HG03196 (cell line): ENCODE measurements around the gene PCK2.

Experiments used
- ATAC-seq: cut with Tn5 transposase; IDR thresholded peaks from one replicate; pipeline ENCODE4 v1.9.1; 2021; ENCODE audit not compliant: unreplicated experiment

PCK2 gene

DNA sequence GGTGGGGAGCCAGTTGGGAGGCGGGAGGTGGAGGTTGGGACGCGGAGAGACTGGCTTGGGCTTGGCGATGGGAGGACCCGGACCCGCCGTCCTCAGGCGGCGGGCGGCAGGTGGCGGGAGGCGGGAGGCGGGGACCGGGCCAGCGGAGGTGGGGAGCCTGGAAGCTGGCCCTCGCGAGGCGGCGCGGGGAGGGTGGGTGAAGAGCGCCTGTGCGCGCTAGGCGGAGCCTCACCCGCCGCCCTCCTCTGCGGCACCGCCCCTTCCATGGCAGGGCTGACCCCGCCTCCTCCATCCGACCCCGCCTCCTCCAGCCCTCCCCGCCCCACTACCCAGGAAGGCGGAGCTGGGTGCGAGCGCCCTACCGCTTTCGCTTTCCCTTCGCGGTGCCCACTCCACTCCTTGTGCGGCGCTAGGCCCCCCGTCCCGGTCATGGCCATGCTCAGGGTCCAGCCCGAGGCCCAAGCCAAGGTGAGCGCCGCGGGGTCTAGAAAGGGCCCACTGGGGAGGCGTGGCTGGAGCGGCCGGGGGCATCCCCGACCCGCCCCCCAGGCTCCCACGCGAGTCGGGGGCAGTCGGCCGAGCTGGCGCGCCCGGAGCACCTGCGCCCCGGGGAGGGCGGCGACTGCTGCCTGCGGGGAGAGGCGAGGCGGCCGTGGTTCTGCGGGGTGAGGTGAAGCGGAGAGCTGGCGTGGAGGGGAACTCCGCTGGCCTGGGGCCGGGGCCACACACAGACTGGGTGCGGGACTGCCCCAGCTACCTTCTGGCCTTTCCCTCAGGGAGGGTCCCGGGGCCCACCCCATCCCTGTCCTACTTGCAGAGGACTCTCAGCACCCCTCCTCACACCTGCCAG is 41.9 kb downstream of the PCK2 start, which contains the start of gene PSME1:
TSS of gene PSME1 (plus strand) at position 361 of the 850 bp plus-strand sequence. CDS start at position 430, 69 bp downstream.
- peak; percentile 78 for ATAC-seq

DNA sequence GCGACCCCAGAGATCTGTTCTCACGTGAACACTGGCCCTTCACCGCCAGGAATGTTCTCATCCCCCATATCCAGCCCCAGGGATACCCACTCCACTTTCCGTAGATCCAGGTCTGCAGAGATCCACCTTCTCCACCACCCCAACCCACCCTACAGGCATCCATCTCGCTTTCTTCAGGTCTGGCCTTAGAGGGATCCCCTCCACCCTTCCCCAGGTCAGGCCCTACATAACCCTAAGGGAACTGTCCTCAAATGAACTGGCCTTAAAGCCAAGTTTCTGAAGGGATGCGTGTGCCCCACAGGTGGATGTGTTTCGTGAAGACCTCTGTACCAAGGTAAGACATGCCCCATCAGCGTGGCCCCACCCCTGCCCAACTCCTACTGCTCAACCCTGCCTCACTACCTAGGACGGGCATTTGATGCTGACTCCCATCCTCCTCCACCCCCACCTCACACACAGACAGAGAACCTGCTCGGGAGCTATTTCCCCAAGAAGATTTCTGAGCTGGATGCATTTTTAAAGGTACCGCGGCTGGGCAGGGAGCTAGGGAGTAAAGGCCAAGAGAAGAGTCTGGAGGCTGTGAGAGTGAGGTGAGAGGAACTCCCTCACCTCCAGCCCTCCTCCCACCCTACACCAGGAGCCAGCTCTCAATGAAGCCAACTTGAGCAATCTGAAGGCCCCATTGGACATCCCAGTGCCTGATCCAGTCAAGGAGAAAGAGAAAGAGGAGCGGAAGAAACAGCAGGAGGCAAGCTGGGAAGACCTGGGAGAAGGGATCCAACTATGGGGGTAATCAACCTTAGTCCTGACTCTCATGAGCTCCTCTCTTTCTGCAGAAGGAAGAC is 42.8 kb downstream of the PCK2 start:
- no peak for ATAC-seq

DNA sequence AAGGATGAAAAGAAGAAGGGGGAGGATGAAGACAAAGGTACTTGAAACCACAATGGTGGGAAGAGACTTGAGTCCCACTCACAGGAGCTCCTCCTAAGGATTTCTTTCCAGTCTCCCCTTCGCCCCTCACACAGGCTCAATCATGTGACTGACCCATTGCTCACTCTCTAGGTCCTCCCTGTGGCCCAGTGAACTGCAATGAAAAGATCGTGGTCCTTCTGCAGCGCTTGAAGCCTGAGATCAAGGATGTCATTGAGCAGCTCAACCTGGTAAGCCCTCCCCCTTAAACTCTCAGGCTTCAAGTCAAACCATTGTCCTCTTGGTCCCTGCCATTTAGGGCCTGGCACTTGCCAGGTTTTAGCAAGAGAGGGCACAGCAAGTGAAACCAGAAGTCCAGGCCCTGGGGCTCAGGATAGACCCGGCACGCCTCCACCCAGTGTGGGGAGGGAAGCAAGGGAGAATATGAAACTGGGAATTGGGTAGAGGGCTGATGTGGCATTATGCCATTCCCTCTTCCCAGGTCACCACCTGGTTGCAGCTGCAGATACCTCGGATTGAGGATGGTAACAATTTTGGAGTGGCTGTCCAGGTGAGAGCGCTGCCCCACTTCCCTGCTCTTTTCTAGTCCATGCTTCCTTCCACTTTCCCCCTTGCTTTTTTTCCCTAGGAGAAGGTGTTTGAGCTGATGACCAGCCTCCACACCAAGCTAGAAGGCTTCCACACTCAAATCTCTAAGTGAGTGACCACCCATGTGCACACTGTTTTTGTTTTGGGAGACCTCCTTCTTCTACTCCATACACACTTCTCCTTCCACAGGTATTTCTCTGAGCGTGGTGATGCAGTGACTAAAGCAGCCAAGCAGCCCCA is 43.7 kb downstream of the PCK2 start:
- ATAC-seq: no peak

DNA sequence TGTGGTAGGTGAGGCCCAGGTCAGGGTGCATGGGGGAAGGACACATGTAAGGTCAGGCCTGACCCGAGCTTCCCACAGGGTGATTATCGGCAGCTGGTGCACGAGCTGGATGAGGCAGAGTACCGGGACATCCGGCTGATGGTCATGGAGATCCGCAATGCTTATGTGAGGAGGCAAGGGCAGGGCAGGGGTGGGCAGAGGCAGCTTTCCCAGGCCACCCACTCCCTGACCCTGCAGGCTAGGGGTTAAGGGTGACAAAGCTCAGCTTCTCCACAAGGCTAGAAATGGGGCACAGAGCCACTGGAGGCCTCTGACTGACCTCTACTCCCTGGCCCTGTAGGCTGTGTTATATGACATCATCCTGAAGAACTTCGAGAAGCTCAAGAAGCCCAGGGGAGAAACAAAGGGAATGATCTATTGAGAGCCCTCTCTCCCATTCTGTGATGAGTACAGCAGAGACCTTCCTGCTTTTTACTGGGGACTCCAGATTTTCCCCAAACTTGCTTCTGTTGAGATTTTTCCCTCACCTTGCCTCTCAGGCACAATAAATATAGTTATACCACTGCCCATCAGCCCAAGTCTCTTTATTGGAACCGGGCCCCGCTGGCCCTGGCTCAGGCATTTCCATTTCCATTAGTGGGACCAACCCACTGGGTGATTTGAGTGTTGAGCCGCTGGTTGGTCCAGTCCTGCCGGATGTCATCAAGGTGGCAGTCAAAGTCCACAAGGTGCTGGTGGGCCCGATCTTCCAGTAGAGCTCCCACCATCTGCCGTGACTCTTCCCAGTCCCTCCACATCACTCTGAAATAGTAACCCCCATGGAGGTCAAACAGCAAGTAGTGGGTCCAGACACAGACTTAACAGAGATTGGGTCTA is 44.5 kb downstream of the PCK2 start:
- ATAC-seq: no peak

DNA sequence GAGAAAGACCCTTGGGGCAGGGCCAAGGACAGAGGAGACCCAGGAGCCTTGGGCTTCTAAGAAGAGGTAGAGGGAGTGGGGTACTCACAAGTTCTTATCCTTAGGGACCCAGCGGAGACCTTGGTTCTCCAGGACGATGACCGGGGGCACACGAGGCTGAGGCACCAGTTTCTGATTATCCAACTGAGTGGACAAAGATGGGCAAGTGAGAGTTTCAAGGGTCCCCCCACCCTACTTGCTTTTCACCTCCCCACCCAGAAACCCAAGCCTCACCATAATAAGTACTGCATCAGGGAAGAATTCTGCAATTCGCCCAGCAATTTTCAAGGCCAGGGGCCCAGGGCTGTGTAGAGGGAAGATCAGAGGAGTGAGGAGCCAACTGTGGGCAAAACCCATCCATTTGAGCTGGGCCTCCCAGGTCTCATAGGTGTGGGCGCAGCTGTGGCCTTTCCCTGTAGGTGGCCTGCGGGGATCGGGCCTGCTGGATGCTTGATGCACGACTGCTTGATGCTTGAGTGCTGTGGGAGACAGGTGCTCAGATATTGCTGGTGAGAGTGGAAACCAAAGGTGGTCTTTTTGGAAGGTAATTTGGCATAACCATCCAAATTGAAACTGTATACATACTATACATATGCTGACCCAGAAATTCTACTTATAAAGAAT is 45.3 kb downstream of the PCK2 start:
- ATAC-seq: no peak

DNA sequence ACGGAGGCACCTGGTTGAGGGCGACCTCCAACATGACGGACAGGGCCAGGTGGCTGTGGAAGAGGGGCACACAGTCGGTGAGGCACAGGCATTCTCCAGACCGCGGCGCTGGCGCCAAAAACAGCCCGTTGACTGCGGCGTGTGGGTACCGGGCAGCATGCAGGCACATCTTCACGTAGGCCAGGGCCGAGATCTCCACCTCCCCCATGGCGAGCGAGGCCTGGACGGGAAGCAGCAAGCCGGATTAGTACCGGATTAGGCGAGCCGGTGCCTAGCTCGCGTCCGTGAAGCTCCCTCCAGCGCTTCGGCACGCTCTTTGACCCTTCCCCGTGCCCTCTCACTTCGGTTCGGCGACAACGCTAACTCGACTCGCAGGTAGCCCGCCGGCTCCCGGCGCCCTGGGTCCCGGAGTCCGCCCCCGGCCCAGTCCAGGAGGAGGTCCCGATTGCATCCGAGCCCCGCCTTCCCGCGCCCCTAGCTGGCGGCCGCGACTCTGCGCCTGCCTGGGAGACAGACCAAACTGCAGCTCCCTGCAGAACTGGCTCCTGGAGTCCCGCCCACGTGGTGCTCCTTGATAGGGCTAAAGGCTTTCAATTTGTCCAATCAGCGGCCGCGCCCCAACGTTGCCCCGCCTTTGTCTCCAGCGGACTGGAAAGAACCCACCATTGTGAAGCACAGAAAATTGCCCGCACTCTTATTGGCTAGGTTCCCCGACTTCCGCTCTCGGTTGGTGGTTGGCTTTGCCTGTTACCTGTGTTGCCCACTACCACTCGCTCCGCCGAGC is 47.2 kb downstream of the PCK2 start, which contains the start of gene EMC9:
TSS of gene EMC9 (minus strand) at position 495 of the 784 bp plus-strand sequence. CDS start at position 208, 287 bp downstream.
- ATAC-seq: peak; percentile 81

DNA sequence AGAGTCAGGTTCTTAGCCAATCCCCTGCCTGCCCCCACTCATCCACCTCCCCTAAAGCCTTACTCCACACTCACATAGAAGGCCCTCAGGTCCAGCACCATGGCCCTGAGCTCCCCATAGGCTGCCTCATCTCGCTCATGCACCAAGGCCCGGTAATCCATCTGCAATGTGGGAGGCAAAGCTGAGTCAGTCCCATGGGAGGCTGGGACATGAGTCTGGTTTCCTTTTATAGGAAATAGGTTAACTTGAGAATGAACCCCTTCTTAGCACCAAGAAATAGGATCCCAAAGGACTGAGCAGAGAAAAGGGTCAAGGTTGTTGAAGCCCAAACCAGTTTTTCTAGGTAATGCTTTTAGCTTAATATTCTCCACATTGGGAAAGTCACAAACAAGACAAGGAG is 49.4 kb downstream of the PCK2 start:
- no peak for ATAC-seq

DNA sequence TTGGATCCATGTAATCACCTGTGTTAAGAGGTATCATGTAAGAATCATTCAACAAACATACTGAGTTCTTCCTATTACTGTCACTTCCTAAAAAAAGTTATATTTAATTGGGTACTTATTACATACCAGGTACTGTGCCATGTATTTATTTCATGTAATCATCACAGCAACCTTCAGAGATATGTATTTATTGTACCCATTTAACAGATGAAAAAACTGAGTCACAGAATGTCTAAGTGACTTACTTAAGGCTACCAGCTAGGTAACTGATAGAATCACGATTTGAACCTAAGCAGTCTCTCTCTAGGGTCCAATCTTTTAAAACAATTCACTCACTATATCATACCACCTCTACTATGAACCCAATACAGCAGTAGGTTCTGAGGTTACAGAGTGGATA is 50.3 kb downstream of the PCK2 start:
- no peak for ATAC-seq

DNA sequence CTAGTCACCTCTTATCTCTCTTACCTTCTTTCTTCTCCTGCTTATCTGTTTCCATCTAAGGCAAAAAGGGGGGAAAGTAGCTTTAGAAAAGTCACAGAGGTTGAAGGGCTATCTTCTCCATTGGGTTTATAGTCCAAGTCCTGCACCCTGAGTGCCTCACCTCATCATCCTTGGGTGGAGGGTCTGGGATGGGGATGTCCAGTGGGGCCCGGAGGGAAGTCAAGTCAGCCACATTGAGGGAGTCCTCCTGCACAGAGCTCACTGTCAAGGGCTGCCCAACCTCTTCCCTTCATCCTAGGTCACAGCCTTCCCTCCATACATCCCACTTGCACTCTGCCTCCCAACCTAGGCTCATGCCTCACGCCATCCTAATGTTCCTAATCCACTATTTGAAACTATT is 51.1 kb downstream of the PCK2 start:
- ATAC-seq: no peak

DNA sequence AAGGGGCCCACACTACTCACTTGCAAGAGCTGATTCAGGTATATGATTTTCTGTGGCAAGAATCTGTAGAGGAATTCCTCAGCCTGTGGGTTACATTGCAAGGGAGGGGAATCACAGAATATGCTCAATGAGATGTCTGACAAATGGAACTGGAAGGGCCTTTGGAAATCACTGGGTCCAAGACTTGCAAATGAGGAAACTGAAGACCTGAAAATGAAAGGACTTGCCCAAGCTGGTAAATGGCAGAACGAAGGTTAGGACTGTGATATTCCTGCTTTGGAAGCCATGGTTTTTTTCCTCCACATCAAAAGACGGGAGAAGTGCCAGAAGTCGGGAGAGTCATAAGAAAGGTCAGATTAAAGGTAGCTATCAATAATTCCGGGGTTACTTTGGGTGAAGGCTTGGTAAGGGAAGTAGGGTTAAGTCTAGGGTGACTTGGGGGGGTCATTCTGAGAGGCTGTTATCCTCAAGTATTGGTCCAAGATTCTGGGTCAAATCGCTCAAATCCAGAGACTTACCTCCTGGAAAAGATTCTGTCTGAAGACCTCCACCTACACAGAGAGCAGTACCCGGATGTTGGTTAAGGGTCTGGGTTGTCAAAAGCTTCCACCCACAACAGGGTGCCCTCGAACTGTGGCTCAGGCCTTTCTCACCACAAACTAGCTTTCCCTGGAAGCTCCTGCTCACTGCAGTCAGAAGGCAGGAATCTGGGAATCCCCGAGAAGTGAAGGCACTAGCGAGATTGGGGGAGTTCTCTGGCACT is 51.8 kb downstream of the PCK2 start:
- no peak for ATAC-seq

DNA sequence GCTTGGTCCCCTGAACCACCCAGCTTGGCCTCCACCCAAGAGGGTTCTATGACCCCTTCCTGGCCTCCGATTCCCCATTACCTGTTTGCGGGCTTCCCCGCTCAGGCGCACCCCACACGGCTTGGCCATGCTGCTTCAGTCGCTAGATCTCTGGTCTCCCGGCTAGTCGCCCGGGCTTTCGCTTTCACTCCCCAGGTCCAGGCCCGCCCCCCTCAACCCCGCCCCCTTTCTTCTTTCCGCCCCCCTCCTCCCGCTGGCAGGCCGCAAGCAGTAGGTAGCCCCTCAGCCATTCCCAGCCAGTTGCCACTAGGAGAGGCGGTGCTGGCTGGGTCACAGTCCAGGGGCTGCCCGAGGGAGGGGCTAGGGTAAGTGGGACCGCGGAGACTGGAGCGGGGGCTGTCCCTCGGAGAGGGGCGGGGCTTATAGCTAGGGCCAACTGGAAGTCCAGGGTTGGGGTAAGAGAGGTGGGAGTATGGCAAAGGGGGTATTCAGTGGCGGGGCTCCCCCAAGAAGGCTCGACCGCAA is 52.4 kb downstream of the PCK2 start, which contains the start of gene PSME2:
TSS of gene PSME2 (minus strand) at position 158 of the 525 bp plus-strand sequence. CDS start at position 129, 29 bp downstream.
- peak; percentile 64 for ATAC-seq

DNA sequence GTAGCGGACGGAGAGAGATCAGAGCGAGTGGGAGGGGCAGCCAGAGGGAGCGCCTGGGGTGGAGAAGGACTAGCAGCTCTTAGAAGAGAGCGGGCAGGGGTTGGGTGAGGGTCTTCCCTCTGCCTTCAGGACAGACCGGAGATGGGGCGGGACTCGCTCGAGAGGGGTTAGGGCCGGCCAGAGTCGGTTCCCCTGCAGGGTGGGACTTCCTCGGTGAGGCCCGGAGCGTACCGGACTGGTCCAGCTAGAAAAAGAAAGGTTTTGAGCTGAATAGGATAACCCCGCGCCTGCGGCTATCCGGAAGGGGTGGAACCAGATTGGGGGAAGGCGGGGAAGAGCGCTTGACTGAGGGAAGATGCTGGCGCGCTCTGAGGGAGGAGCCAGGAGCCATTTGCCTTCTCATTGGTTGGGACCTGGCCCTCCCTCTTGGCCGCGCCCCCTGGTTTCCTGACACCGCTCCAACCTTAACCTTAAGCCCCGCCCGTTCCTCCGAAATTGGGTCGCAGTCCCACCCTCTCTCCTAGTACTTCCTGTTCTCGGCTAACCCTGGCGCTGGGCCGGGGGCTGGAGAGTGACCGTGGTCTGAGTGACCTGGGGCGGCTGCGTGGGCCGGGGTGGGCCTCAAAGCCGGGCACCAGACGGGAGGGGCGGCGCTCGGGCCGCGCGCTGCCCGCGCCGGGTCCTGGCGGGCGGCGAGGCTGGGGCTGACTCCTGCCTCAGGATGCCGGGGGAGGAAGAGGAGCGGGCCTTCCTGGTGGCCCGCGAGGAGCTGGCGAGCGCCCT is 53.1 kb downstream of the PCK2 start, which contains the start of gene RNF31:
TSS of gene RNF31 (plus strand) at position 521 of the 783 bp plus-strand sequence. CDS start at position 722, 201 bp downstream.
- peak; percentile 73 for ATAC-seq

DNA sequence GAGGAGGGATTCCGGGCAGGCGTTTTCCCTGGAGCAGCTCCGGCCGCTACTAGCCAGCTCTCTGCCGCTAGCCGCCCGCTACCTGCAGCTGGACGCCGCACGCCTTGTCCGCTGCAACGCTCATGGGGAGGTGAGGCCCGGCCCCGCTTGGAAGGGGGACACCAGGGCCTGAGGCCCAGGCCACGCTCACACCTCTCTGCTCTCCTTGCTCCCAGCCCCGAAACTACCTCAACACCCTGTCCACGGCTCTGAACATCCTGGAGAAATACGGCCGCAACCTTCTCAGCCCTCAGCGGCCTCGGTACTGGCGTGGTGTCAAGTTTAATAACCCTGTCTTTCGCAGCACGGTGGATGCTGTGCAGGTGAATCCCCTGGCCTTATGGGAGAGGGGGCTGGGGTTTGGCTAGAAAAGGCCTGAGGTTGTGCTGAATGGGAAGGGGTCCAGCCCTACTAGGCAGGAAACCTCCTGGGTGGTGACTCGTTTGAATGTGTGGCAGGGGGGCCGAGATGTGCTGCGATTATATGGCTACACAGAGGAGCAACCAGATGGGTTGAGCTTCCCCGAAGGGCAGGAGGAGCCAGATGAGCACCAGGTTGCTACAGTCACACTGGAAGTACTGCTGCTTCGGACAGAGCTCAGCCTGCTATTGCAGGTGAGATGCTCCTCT is 53.8 kb downstream of the PCK2 start:
- no peak for ATAC-seq

DNA sequence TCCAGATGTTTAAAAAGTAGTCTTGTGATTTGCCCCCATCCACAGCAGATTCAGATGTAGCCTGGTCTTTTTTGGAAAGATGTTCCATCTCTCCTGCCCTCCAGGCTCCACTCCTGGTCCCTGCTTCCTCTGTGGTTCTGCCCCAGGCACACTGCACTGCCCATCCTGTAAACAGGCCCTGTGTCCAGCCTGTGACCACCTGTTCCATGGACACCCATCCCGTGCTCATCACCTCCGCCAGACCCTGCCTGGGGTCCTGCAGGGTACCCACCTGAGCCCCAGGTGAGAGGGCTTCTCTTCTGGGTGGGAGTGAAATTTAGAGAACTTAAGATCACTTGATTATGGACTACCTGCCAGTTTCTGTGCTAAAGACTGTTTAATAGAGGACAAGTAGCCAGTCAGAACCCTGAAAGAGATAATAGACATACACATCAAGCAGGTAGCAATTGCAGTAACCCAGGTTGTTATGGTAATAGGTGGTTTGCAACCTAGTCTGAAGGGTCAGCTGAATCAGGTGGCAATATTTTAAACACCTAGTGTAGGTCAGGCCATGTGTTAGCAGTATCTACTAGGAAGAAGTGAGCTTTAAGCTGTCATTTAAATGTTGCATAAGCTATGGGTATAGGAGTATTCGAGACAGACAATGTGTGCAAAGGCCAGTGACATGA is 55.3 kb downstream of the PCK2 start:
- ATAC-seq: no peak

DNA sequence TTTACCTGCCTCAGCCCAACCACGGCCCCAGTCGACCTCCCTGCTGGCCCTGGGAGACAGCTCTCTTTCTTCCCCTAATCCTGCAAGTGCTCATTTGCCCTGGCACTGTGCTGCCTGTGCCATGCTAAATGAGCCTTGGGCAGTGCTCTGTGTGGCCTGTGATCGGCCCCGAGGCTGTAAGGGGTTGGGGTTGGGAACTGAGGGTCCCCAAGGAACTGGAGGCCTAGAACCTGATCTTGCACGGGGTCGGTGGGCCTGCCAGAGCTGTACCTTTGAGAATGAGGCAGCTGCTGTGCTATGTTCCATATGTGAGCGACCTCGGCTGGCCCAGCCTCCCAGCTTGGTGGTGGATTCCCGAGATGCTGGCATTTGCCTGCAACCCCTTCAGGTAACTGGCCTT is 56.0 kb downstream of the PCK2 start:
- ATAC-seq: no peak
